Keratinocyte (primary cell): ENCODE results near the gene FNTB.

ENCODE experiments used
- EZH2 ChIP-seq: IDR thresholded peaks from one replicate; pipeline ENCODE4 v1.6.1; 2012; ENCODE audit warnings: inconsistent platforms, mild to moderate bottlenecking, low read length, moderate library complexity
- TF ChIP-seq, protein P1 (sequence below), 3 experiments: IDR thresholded peaks in 1 of 3; conservative IDR thresholded peaks in 1 of 3; optimal IDR thresholded peaks in 1 of 3; 2 replicates in 2 of 3; 3 replicates in 1 of 3; pipeline versions ENCODE3 to v1.5.1; 2011; ENCODE audit warnings: low read length in 3 of 3, mild to moderate bottlenecking in 3 of 3, moderate library complexity in 2 of 3, control low read depth in 1 of 3, inconsistent platforms in 1 of 3; ENCODE audit not compliant: insufficient read depth in 2 of 3; ENCODE audit errors: extremely low read depth in 1 of 3

DNA sequence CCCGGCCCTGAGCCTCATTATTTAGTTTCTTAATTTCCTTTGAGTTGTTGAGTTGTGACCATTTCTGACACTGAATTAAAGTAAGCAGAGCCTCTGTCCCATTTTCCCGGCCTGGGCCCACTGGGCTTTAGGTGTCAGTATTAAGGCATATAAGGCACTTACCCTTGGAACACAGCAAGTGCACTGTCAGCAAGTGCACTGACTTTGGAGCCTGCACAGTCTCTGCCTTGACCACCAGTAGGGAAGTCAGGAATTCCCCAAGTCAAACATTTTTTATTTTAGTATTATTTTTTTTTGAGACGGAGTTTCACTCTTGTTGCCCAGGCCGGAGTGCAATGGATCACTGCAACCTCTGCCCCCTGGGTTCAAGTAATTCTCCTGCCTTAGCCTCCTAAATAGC lies 59.0 kb downstream of the FNTB start:
- TF ChIP-seq, protein P1, sequence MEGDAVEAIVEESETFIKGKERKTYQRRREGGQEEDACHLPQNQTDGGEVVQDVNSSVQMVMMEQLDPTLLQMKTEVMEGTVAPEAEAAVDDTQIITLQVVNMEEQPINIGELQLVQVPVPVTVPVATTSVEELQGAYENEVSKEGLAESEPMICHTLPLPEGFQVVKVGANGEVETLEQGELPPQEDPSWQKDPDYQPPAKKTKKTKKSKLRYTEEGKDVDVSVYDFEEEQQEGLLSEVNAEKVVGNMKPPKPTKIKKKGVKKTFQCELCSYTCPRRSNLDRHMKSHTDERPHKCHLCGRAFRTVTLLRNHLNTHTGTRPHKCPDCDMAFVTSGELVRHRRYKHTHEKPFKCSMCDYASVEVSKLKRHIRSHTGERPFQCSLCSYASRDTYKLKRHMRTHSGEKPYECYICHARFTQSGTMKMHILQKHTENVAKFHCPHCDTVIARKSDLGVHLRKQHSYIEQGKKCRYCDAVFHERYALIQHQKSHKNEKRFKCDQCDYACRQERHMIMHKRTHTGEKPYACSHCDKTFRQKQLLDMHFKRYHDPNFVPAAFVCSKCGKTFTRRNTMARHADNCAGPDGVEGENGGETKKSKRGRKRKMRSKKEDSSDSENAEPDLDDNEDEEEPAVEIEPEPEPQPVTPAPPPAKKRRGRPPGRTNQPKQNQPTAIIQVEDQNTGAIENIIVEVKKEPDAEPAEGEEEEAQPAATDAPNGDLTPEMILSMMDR (optimal IDR thresholded peaks at IDR 0.05 in 1 of 3, IDR thresholded peaks at IDR 0.05 in 1 of 3, conservative IDR thresholded peaks at IDR 0.05 in 1 of 3; ENCODE audit: extremely low read depth in 1 of 3, insufficient read depth in 2 of 3, low read length in 3 of 3): no peak
- TF ChIP-seq EZH2: no peak
